Smooth muscle cell (in vitro differentiated cells): ENCODE results near the gene UACA. TPM values are rescaled to one million over a fixed set of nuclear protein-coding genes. Genes with fewer than 3 reads are reported as not detected.

Experiments used
- DNase-seq: peaks from one replicate; lab custom pipeline; 2025; ENCODE audit not compliant: unreplicated experiment; lab: John Stamatoyannopoulos, UW
- H2AFZ ChIP-seq: fragments of 200-600 bp; sonication (generic); 2 replicates; pipeline ENCODE4 v1.6.0; 2016; ENCODE audit warnings: antibody characterized with exemption, low read depth, mild to moderate bottlenecking
- H3F3A ChIP-seq: fragments of 200-600 bp; sonication (generic); 2 replicates; pipeline ENCODE4 v1.6.0; 2017; ENCODE audit warnings: antibody characterized with exemption, low read depth
- H3K27ac ChIP-seq: fragments of 200-600 bp; sonication (generic); 2 replicates; pipeline ENCODE4 v1.5.1; 2016; ENCODE audit warnings: low read depth, mild to moderate bottlenecking
- H3K27me3 ChIP-seq: fragments of 200-600 bp; sonication (generic); 2 replicates; pipeline ENCODE4 v1.6.1; 2016; ENCODE audit warnings: low read depth, mild to moderate bottlenecking
- H3K36me3 ChIP-seq: fragments of 200-600 bp; sonication (generic); 2 replicates; pipeline ENCODE4 v1.5.1; 2016; ENCODE audit warnings: low read depth
- H3K4me1 ChIP-seq: fragments of 200-600 bp; sonication (generic); 2 replicates; pipeline ENCODE4 v1.5.1; 2016; ENCODE audit warnings: low read depth
- H3K4me2 ChIP-seq: fragments of 200-600 bp; sonication (generic); 2 replicates; pipeline ENCODE4 v1.6.0; 2016; ENCODE audit warnings: mild to moderate bottlenecking
- H3K4me3 ChIP-seq: fragments of 200-600 bp; sonication (generic); 2 replicates; pipeline ENCODE4 v1.5.1; 2016; ENCODE audit warnings: mild to moderate bottlenecking
- H3K79me2 ChIP-seq: fragments of 200-600 bp; sonication (generic); 2 replicates; pipeline ENCODE4 v1.6.0; 2016; ENCODE audit warnings: low read depth, mild to moderate bottlenecking
- H3K9ac ChIP-seq: fragments of 200-600 bp; sonication (generic); 2 replicates; pipeline ENCODE4 v1.6.0; 2016; ENCODE audit warnings: low read depth
- H3K9me3 ChIP-seq: fragments of 200-600 bp; sonication (generic); replicated peaks from 2 replicates; pipeline ENCODE4 v1.5.1; 2016; ENCODE audit warnings: low read depth
- H4K20me1 ChIP-seq: fragments of 200-600 bp; sonication (generic); 2 replicates; pipeline ENCODE4 v1.6.0; 2016; ENCODE audit warnings: low read depth
- WGBS: methylation state at CpG from one replicate; pipeline ENCODE4 v1.1.7; 2016; ENCODE audit warnings: low lambda C conversion rate; 5-methylcytosine and 5-hydroxymethylcytosine counted together
- polyA plus RNA-seq: library from polyadenylated mRNA; unstranded; fragments of >200 nt; fragmentation: Nextera tagmentation; extraction: Ambion mirVana; gene quantifications from 2 replicates; pipeline ENCODE4 v1.2.1, GENCODE V29; 2016
- total RNA-seq: library from RNA; depleted of rRNA; stranded (reverse); fragments of >200 nt; gene quantifications from 2 replicates; pipeline ENCODE4 v1.2.3, GENCODE V29; 2014
- TF ChIP-seq, protein P1 (sequence below): fragments of 200-600 bp; sonication (generic); IDR thresholded peaks from 2 replicates; pipeline ENCODE4 v1.5.1; 2017; ENCODE audit warnings: borderline replicate concordance, mild to moderate bottlenecking, antibody characterized with exemption; ENCODE audit not compliant: insufficient read depth, poor library complexity, severe bottlenecking

UACA gene
- total and polyA plus RNA-seq, 2 experiments from 2014 or later = 109 to 153 TPM

DNA sequence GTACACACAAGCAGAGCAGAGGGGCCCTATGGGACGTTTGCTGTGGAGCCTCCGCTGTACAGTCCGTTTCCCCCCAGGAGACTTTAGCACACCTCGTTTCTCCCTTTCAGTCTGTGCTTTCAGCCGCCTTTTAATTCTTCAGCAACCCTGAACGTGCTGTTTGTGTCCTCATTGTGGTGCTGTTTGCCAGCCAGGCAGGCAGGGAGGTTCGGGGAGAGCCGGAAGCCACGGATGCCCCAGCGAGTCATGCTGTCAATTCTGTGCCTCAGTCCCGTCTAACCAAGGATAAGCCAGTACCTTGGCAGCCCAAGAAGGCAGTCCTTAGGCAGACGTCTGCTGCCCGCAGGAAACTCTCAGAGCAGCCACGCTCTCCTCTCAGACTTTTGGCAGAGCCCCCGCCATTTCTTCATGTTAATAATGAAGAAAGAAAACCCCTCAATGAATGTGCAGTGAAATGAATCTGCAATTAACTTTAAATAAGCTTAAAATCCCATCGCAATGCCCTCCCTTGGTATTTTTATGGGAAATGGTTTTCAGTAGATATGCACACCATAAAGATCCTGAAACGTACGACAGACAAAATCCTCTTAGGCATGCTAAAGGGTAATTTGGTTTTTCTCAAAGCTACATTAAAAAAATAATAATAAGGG lies 158.6 kb downstream of the UACA start:
- H3K36me3 ChIP-seq = no peaks in the 10 kb centered on the region
- no peak overlapping the region for H3K4me3 ChIP-seq
- no peaks in the 10 kb centered on the region for H4K20me1 ChIP-seq
- peaks cover 12% of the 10 kb centered on the region for H3F3A ChIP-seq
- H2AFZ ChIP-seq = peak overlapping the region; percentile 30
- peak overlapping the region; percentile 32 for H3K27ac ChIP-seq
- DNase-seq = no peak
- H3K4me1 ChIP-seq = peaks cover 31% of the 10 kb centered on the region
- peak overlapping the region; percentile 71 for H3K4me2 ChIP-seq
- H3K9me3 ChIP-seq = no peaks in the 10 kb centered on the region
- WGBS = 40% methylated on average over 18 of the region's 18 CpGs
- H3K79me2 ChIP-seq = no peaks in the 10 kb centered on the region
- TF ChIP-seq, protein P1, sequence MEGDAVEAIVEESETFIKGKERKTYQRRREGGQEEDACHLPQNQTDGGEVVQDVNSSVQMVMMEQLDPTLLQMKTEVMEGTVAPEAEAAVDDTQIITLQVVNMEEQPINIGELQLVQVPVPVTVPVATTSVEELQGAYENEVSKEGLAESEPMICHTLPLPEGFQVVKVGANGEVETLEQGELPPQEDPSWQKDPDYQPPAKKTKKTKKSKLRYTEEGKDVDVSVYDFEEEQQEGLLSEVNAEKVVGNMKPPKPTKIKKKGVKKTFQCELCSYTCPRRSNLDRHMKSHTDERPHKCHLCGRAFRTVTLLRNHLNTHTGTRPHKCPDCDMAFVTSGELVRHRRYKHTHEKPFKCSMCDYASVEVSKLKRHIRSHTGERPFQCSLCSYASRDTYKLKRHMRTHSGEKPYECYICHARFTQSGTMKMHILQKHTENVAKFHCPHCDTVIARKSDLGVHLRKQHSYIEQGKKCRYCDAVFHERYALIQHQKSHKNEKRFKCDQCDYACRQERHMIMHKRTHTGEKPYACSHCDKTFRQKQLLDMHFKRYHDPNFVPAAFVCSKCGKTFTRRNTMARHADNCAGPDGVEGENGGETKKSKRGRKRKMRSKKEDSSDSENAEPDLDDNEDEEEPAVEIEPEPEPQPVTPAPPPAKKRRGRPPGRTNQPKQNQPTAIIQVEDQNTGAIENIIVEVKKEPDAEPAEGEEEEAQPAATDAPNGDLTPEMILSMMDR = no peak
- H3K9ac ChIP-seq = no peak overlapping the region
- no peaks in the 10 kb centered on the region for H3K27me3 ChIP-seq

Other genes with a start within 250 kb of the UACA start
- 31.3 and 55.1 TPM in 2 replicates for gene LARP6, start 90.6 kb upstream of the UACA start, total RNA-seq
- gene LARP6, start 90.6 kb upstream of the UACA start, polyA plus RNA-seq = 69.5 and 76.0 TPM in 2 replicates
- 2.0 and 4.0 TPM in 2 replicates for gene THAP10, start 128.9 kb upstream of the UACA start, total RNA-seq
- 0.31 and 2.1 TPM in 2 replicates for gene THAP10, start 128.9 kb upstream of the UACA start, polyA plus RNA-seq
- gene LRRC49, start 129.3 kb upstream of the UACA start, total RNA-seq = 5.2 and 8.3 TPM in 2 replicates
- 3.1 and 5.0 TPM in 2 replicates for gene LRRC49, start 129.3 kb upstream of the UACA start, polyA plus RNA-seq